T-helper 17 cell (primary cell): Measurements from ENCODE around the gene GAD1. TPM values are rescaled to one million over a fixed set of nuclear protein-coding genes. Genes with fewer than 3 reads are reported as not detected.

ENCODE experiments used
- ATAC-seq: fragments of 150-1000 bp; cut with Tn5 transposase; 2 replicates; pipeline ENCODE4 v1.10.0; 2021; ENCODE audit warnings: mild to moderate bottlenecking, moderate library complexity
- DNase-seq, 3 donors: peaks; one replicate each; pipeline versions ENCODE4 v3.0.0 to v3.0.0-alpha.2; 2020 to 2021
- H3K9me3 ChIP-seq: one replicate; pipeline ENCODE4 v1.7.0; 2013; ENCODE audit warnings: low read length, mild to moderate bottlenecking; ENCODE audit not compliant: control insufficient read depth, poor library complexity, severe bottlenecking
- H3K27ac Mint-ChIP-seq: one replicate; pipeline ENCODE4 v1.8.0; 2022; ENCODE audit warnings: mild to moderate bottlenecking, moderate library complexity, mixed read lengths
- H3K27me3 Mint-ChIP-seq: one replicate; pipeline ENCODE4 v1.8.0; 2022; ENCODE audit warnings: mixed read lengths
- H3K36me3 Mint-ChIP-seq: one replicate; pipeline ENCODE4 v1.8.0; 2022; ENCODE audit warnings: low read depth, mixed read lengths
- H3K4me1 Mint-ChIP-seq: one replicate; pipeline ENCODE4 v1.8.0; 2022; ENCODE audit warnings: mild to moderate bottlenecking, mixed read lengths
- H3K4me3 Mint-ChIP-seq: one replicate; pipeline ENCODE4 v1.8.0; 2022; ENCODE audit warnings: mild to moderate bottlenecking, moderate library complexity, mixed read lengths
- total RNA-seq, 4 donors: library from RNA in 2 of 4; stranded (reverse) in 2 of 4; gene quantifications; one replicate each; pipeline ENCODE4 v1.2.3 and lab custom pipeline; 2022 to 2026

GAD1 gene
- total RNA-seq, 2 donors from 2014 or later = not detected

DNA sequence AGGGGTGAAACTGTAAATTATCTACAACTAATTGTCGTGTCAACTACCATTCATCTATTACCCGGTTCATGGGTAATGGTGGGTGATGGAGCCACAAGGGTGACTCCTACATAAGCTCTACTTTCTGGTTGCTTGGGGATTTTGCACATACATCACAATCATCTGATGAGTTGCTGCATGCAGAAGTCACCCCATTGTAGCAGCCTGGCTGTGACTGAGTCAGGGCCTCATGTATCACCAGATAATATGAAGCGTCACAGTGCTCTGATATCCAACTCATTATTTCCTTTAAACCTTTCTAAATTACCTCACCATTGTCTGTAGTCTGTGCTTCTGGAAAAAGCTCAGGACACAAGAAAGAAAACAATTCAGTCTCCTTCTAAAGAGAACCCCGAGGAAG is 79.9 kb downstream of the GAD1 start:
- Mint-ChIP-seq H3K27ac (no peak overlapping the region), H3K4me1 (no peaks in the 10 kb centered on the region), H3K36me3 (no peaks in the 10 kb centered on the region), H3K4me3 (no peak overlapping the region), H3K27me3 (peaks cover 26% of the 10 kb centered on the region)
- ATAC-seq = no peak
- H3K9me3 ChIP-seq = no peaks in the 10 kb centered on the region
- DNase-seq = no peak

DNA sequence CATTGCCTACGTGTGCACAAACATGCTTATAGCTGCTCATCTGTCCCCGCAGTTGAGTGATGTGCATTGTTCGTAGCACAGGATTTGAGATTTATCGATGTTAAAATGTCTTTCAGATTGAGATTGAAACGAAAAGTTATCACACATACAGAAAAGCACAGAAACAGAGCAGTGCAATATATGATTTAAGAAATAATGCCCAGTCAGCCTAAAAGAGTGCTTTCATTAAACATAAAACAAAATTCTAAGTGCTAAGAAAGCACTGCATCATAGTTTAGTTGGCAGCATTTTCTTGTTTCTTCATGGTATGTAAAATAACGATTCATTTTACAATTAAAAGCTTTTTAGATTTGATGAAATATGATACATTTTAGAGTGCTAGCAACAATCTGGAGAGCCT is 80.4 kb downstream of the GAD1 start:
- no peak overlapping the region for H3K27ac Mint-ChIP-seq
- peaks cover 29% of the 10 kb centered on the region for H3K27me3 Mint-ChIP-seq
- H3K4me1 Mint-ChIP-seq = no peaks in the 10 kb centered on the region
- H3K36me3 Mint-ChIP-seq = no peaks in the 10 kb centered on the region
- DNase-seq (no peak), ATAC-seq (no peak)
- H3K9me3 ChIP-seq = no peaks in the 10 kb centered on the region
- H3K4me3 Mint-ChIP-seq = no peak overlapping the region

DNA sequence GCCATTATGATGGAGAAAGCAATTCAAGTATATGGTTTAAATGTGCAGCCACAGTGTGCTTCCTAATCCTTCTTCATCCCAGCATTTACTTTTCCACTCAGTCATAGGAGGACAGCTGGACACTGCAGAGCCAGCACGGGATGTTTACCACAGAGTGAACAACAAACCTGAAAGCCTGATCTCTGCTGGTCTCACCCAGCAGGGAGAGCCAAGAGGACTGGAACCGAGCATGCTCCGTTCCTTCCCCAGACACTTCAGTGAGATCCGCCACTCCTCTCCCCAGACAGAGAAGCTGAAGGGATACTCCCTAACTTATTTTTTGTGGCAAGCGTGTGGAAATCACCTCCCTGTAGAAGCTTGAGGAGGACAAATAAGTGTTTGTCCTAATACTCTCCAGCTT is 89.2 kb downstream of the GAD1 start:
- ATAC-seq (no peak), DNase-seq (no peak)
- H3K36me3 Mint-ChIP-seq = no peaks in the 10 kb centered on the region
- H3K9me3 ChIP-seq = peaks cover 4% of the 10 kb centered on the region
- H3K4me1 Mint-ChIP-seq = no peaks in the 10 kb centered on the region
- peaks cover 8% of the 10 kb centered on the region for H3K27me3 Mint-ChIP-seq
- no peak overlapping the region for H3K4me3 Mint-ChIP-seq
- H3K27ac Mint-ChIP-seq = no peak overlapping the region

Other genes with a start within 250 kb of the GAD1 start
- gene SP5, start 101.5 kb upstream of the GAD1 start, total RNA-seq = not detected
- not detected for gene ERICH2, start 46.5 kb upstream of the GAD1 start, total RNA-seq
- 10 to 100 TPM; 80.5 to 89.4 TPM for gene GORASP2, start 112.4 kb downstream of the GAD1 start, total RNA-seq